ENCODE results near the gene ARHGEF6.

The ARHGEF6 gene

DNA sequence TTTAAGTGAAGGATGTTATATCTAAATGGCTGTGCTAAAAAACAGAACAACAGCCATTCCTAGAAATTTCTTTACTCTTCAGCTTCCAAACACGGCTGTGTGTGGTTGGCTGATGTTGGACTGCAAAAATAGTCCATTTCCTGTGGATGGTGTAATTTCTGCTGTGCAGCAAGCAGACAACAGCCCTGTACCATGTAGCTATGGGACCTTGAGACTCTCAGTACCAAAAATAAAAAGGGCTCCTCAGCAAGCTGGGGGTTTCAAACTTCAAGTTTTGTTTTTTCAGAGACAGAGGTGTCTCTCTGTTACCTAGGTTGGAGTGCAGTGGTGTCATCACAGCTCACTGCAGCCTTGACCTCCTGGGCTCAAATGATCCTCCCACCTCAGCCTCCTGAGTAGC is 114.6 kb downstream of the ARHGEF6 start:
- peaks cover 63% of the 10 kb centered on the region for H3K36me3 Mint-ChIP-seq (ENCODE audit: low read depth)
- H3K9me3 Mint-ChIP-seq, result peaks cover 9% of the 10 kb centered on the region
- peaks cover 53% of the 10 kb centered on the region for H3K4me1 Mint-ChIP-seq (ENCODE audit: low read depth)
- H3K27me3 Mint-ChIP-seq, result no peaks in the 10 kb centered on the region
- H3K4me3 Mint-ChIP-seq, result no peak overlapping the region
- H3K27ac Mint-ChIP-seq, result no peak overlapping the region

DNA sequence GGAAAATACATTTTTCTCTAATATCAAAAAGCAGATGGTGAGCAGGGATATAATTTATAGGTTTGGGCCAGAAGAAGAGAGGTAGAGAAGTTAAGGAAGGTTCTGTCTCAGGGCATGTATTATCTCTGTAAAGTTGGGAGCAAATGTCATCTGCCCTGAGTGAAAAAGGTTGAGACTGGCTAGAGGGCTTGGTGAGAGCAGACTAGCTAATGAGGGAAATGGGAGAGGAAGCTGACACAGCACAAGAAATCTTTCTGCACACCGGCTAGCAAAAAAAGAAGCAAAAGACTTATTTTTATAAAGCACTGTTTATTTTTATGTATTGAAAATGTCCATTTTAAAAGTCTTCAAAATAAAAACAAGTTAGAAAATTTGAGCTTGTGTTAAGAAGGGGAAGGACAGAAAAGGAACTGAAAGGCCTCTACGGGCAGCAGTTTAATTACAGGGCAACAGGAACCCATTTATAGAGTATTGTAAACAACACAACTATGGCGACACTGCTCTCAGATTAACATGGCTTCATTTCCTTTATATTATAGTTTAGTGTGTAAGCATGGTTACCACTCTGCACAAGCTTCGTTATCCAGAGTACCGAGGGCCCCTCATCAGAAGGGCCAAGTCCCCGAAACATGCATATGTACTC is 115.4 kb downstream of the ARHGEF6 start:
- Mint-ChIP-seq H3K27me3 (no peaks in the 10 kb centered on the region), H3K4me3 (no peak overlapping the region), H3K4me1 (ENCODE audit: low read depth) (peaks cover 52% of the 10 kb centered on the region), H3K9me3 (peaks cover 9% of the 10 kb centered on the region), H3K36me3 (ENCODE audit: low read depth) (peaks cover 64% of the 10 kb centered on the region), H3K27ac (no peak overlapping the region)

DNA sequence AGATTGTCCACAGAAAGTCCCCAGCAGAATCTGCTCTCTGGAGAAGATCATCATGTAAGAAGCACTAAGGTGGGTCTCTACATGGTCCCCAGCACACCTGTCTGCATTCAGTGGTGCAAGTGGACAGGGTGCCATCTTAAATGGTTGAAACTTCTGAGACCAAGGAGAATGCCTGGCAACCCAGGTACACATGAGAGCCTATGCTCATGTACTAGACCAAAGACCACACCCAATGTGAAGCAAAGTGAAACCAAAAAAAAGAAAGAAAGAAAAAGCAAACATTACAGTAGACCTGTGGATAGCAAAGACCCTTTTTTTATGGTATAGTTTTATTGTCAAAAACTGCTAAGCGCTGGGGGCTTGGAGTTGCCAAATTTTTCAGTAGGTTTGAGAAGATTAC is 117.8 kb downstream of the ARHGEF6 start:
- no peak overlapping the region for H3K4me3 Mint-ChIP-seq
- H3K27ac Mint-ChIP-seq, result no peak overlapping the region
- H3K4me1 Mint-ChIP-seq (ENCODE audit: low read depth), result peaks cover 63% of the 10 kb centered on the region
- no peaks in the 10 kb centered on the region for H3K27me3 Mint-ChIP-seq
- H3K9me3 Mint-ChIP-seq, result peaks cover 9% of the 10 kb centered on the region
- H3K36me3 Mint-ChIP-seq (ENCODE audit: low read depth), result peaks cover 59% of the 10 kb centered on the region

DNA sequence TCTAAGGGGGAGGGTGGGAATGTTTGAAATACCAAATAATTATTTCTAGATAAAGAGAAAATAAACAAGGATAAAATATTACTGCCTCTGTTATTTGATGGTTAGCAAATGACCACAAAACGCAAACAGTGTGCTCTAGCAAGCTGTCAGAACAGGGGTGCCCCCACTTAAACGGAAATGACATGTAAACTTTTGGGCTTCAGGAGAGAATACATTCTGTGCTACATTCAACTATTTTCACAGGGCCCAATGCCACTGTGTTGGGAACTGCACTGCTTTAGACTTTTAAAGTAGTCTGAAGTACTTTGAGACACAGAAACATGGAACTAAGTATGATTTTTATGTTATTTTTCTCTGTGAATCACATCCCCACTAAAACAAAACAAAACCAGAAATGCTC is 118.6 kb downstream of the ARHGEF6 start:
- peaks cover 63% of the 10 kb centered on the region for H3K4me1 Mint-ChIP-seq (ENCODE audit: low read depth)
- H3K27ac Mint-ChIP-seq, result no peak overlapping the region
- H3K9me3 Mint-ChIP-seq, result peaks cover 9% of the 10 kb centered on the region
- no peak overlapping the region for H3K4me3 Mint-ChIP-seq
- H3K27me3 Mint-ChIP-seq, result no peaks in the 10 kb centered on the region
- peaks cover 55% of the 10 kb centered on the region for H3K36me3 Mint-ChIP-seq (ENCODE audit: low read depth)

DNA sequence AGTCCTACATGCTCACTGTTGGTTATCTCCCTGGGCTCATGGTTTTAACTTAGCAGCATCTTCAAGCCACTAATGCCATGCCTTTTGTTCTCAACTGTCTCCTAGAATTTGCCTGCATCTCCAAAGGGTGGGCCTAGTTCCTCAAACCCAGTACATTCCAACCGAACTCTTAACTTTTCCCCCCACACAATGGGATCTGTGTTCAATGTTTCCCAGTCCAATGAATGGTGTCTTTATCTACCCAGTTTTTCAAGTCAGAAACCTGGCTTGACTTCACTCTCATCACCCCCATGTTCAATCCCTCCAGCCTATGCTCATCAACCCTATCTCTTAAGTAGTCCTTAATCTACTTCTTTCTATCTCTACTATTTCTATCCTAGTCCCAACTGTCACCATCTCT is 119.8 kb downstream of the ARHGEF6 start:
- H3K9me3 Mint-ChIP-seq, result peaks cover 9% of the 10 kb centered on the region
- H3K27me3 Mint-ChIP-seq, result no peaks in the 10 kb centered on the region
- H3K4me3 Mint-ChIP-seq, result no peak overlapping the region
- H3K4me1 Mint-ChIP-seq (ENCODE audit: low read depth), result peaks cover 71% of the 10 kb centered on the region
- H3K27ac Mint-ChIP-seq, result peak overlapping the region; percentile 9
- peaks cover 59% of the 10 kb centered on the region for H3K36me3 Mint-ChIP-seq (ENCODE audit: low read depth)

DNA sequence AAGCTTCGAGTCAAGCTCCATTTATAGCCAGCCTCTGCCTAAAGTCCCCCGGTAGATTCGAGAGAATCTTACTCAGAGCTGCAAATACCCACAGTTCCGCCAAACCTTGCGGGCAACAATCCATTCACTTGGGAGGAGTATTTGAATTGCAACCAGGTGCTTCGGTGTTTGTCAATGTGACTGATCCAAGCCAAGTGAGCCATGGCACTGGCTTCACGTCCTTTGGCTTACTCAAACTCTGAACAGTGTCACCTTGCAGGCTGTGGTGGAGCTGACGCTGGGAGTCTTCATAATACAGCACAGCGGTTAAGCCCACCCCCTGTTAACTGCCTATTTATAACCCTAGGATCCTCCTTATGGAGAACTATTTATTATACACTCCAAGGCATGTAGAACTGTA is 121.6 kb downstream of the ARHGEF6 start:
- H3K4me3 Mint-ChIP-seq, result no peak overlapping the region
- H3K4me1 Mint-ChIP-seq (ENCODE audit: low read depth), result peaks cover 63% of the 10 kb centered on the region
- H3K36me3 Mint-ChIP-seq (ENCODE audit: low read depth), result peaks cover 60% of the 10 kb centered on the region
- peaks cover 5% of the 10 kb centered on the region for H3K9me3 Mint-ChIP-seq
- no peaks in the 10 kb centered on the region for H3K27me3 Mint-ChIP-seq
- no peak overlapping the region for H3K27ac Mint-ChIP-seq

DNA sequence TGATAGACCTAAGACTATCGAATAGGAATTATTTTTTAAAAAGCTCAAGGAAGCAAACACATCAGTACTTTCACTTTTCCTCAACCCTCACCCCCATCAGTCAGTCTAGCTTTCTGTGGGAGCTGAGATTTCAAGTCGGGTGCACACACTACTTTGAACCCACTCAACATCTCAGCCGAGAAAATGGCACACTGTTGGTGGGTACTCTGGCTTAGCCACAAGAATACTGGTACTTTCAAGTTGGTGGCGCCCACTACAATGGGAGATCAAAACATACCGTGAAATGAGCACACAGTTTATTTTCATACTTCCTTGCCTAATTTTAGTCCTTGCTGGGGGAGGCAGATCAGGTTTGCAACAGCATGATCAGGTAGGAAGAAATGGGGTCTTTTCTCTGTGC is 122.6 kb downstream of the ARHGEF6 start:
- Mint-ChIP-seq H3K27ac (peak overlapping the region; percentile 59), H3K27me3 (no peaks in the 10 kb centered on the region), H3K9me3 (no peaks in the 10 kb centered on the region), H3K36me3 (ENCODE audit: low read depth) (peaks cover 60% of the 10 kb centered on the region), H3K4me3 (peak overlapping the region; percentile 44), H3K4me1 (ENCODE audit: low read depth) (peaks cover 63% of the 10 kb centered on the region)

DNA sequence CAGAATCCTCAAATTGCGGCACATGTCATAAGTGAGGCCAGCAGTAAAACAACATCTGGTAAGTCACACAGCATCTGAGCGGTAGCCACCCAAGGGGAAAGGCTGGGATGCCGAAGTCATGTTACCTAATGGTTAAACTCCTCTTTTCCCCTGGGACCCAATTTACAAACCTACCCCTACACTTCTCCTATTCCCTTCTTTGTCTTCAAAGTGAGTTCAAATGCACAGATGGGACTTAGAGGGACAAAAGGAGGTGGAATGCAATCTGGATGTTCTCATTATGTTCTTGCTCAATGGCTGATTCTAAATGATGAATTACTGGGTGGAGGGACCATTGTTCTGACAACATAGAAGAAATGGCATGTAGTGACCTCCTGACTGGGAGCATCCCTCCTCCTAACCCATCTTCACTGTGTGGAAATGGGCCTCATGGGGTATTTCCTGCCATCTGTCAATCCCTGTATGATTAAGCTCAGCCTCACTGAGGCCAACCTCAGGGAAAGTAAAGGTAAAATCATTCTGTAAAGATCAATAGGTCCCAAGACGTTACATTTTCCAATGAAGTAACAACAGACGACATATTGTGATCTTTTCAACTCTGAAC is 124.3 kb downstream of the ARHGEF6 start:
- H3K27ac Mint-ChIP-seq, result peak overlapping the region; percentile 68
- H3K27me3 Mint-ChIP-seq, result no peaks in the 10 kb centered on the region
- peak overlapping the region; percentile 34 for H3K4me3 Mint-ChIP-seq
- H3K36me3 Mint-ChIP-seq (ENCODE audit: low read depth), result peaks cover 75% of the 10 kb centered on the region
- no peaks in the 10 kb centered on the region for H3K9me3 Mint-ChIP-seq
- peaks cover 59% of the 10 kb centered on the region for H3K4me1 Mint-ChIP-seq (ENCODE audit: low read depth)

DNA sequence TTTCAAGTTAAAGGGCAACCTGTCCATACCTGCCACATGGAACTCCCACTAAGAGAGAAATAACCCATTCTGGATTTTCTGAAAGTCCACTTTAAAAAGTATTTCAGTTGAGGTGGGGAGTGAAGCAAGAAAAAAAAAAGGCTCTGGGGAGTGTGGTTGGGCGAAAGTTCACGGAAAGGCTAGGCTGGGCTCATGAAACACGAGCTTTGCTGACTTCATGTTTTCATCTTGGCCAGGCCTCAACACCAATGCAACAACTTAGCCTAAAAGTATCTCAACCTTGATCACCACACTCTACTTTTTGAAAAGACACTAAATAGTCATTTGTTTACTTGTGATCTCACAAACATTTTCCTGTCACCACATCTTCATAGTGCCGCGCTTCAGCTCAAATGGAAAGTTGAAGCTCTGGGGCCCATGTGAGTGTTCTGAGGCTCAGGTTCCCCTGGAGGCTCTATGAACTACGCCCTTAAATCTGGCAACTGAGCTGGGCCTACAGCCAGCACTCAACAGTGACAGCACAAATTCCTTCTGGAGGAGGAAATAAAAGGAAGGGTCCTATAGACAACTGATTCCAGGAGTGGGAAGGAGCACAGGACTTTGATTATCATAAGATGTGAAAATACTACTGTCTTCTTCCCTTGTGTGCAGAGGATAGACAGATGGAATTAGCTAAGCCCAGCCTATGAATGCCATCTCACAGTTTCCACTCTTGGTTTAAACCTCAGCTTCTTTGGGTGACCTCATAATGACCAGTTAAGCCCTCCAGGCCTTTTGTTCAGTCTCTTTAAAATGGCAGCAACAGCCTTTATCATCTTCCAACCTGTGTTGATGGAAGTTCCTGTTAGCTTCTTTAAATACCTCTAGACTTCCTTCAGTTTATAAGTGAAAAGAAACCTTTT is 127.7 kb downstream of the ARHGEF6 start:
- H3K36me3 Mint-ChIP-seq (ENCODE audit: low read depth), result peaks cover 69% of the 10 kb centered on the region
- no peaks in the 10 kb centered on the region for H3K9me3 Mint-ChIP-seq
- peak overlapping the region; percentile 65 for H3K27ac Mint-ChIP-seq
- peaks cover 43% of the 10 kb centered on the region for H3K4me1 Mint-ChIP-seq (ENCODE audit: low read depth)
- H3K27me3 Mint-ChIP-seq, result no peaks in the 10 kb centered on the region
- H3K4me3 Mint-ChIP-seq, result peak overlapping the region; percentile 49

DNA sequence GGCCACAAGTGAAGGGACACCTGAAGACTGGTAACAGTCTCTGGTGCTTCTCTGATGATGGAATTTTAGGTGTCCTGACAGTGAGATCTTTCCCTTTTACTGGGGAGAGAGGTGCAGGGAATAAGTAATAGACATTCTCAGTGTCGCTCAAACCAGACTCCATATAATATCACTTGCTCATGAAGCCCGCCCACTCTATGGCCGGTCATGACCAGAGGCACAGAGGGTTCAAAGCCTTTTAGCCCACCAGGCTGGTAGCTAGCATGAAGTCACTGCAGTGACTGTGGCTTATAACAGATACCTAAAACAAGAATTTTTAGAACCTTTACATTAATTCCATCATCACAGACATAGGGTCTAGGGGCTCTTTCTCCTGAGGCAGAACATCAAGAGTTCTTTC is 129.9 kb downstream of the ARHGEF6 start:
- Mint-ChIP-seq H3K4me1 (ENCODE audit: low read depth) (peaks cover 45% of the 10 kb centered on the region), H3K36me3 (ENCODE audit: low read depth) (peaks cover 50% of the 10 kb centered on the region), H3K9me3 (no peaks in the 10 kb centered on the region), H3K27ac (peak overlapping the region; percentile 45), H3K27me3 (no peaks in the 10 kb centered on the region), H3K4me3 (peak overlapping the region; percentile 85)

DNA sequence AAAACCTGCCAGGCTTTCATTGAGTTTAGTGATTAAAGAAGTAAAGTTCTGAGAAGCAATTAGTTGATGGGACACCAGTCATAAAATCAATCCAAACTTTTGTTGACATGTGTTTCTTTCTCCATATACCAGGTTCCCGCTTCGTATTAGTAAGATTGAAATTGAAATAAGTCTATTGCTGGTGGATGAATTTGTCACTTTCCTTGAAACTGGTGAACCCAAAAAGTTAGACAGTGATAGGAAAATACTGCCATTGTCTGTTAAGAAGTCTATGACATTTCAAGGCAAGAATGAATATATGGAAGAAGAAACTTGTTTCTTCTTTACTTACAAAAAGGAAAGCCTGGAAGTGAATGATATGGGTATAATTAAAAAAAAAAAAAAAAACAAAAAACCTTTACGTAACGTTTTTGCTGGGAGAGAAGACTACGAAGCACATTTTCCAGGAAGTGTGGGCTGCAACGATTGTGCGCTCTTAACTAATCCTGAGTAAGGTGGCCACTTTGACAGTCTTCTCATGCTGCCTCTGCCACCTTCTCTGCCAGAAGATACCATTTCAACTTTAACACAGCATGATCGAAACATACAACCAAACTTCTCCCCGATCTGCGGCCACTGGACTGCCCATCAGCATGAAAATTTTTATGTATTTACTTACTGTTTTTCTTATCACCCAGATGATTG is 132.9 kb downstream of the ARHGEF6 start, which contains the start of gene CD40LG:
Gene CD40LG, plus strand, starts transcription at position 482 of the 684 bp plus-strand sequence. Its CDS starts 91 bp downstream, at position 573.
- Mint-ChIP-seq H3K36me3 (ENCODE audit: low read depth) (peaks cover 27% of the 10 kb centered on the region), H3K27me3 (no peaks in the 10 kb centered on the region), H3K27ac (peak within 1 kb of the TSS; percentile 75), H3K9me3 (peaks cover 5% of the 10 kb centered on the region), H3K4me1 (ENCODE audit: low read depth) (peaks cover 60% of the 10 kb centered on the region), H3K4me3 (peak within 1 kb of the TSS; percentile 85)

DNA sequence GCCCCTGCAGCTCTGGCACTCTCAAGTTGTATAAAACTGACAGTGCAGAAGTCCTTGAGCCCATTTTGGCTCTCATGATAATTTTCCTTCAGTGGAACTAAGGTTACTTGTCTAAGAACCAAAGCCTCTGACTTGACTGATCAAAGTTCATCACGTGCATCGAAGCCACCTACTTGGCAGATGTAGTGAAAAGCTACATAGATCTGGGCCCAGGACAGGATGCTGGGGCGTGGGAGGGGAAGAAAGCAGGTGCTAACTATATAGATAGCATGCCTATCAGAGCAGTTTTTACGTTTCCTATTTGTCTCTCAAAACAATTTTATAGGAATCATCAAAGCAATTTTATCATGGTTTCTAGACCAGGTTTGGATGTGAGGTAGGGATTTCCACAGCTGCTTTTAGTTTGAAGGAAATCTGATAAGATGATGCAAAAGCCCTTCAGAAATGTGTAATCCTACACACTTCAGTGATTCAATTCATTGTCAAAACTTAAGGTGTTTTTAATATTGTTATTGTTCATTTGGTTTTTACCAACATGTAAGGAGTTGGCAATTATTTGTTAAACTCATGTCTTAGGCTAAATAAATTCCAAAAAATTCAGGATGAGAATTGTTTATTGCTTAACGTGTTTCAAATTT is 134.0 kb downstream of the ARHGEF6 start:
- H3K27ac Mint-ChIP-seq, result peak overlapping the region; percentile 75
- peaks cover 5% of the 10 kb centered on the region for H3K9me3 Mint-ChIP-seq
- H3K27me3 Mint-ChIP-seq, result no peaks in the 10 kb centered on the region
- peak overlapping the region; percentile 9 for H3K4me3 Mint-ChIP-seq
- H3K4me1 Mint-ChIP-seq (ENCODE audit: low read depth), result peaks cover 65% of the 10 kb centered on the region
- H3K36me3 Mint-ChIP-seq (ENCODE audit: low read depth), result peaks cover 16% of the 10 kb centered on the region

DNA sequence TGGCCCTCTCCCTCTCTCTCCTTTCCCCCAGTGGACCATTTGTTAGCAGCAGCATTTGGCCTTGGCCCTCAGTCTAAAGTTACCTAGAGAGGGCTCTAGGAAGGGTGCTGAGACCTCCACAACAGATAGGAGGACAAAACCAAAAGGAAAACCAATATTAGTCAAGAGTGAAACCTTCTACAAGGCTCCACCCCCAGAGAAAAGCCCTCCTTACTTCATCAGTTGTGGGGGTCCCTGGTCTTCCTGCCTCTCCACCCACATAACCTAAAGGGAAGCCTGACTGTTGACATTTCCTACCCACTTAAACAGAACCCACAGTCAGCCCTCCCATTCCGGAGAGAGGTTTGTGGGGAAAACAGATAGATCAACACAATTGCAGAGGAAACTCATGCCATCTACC is 137.5 kb downstream of the ARHGEF6 start:
- H3K4me1 Mint-ChIP-seq (ENCODE audit: low read depth), result peaks cover 90% of the 10 kb centered on the region
- H3K27me3 Mint-ChIP-seq, result no peaks in the 10 kb centered on the region
- peak overlapping the region; percentile 68 for H3K27ac Mint-ChIP-seq
- H3K9me3 Mint-ChIP-seq, result peaks cover 5% of the 10 kb centered on the region
- H3K4me3 Mint-ChIP-seq, result peak overlapping the region; percentile 58
- no peaks in the 10 kb centered on the region for H3K36me3 Mint-ChIP-seq (ENCODE audit: low read depth)

DNA sequence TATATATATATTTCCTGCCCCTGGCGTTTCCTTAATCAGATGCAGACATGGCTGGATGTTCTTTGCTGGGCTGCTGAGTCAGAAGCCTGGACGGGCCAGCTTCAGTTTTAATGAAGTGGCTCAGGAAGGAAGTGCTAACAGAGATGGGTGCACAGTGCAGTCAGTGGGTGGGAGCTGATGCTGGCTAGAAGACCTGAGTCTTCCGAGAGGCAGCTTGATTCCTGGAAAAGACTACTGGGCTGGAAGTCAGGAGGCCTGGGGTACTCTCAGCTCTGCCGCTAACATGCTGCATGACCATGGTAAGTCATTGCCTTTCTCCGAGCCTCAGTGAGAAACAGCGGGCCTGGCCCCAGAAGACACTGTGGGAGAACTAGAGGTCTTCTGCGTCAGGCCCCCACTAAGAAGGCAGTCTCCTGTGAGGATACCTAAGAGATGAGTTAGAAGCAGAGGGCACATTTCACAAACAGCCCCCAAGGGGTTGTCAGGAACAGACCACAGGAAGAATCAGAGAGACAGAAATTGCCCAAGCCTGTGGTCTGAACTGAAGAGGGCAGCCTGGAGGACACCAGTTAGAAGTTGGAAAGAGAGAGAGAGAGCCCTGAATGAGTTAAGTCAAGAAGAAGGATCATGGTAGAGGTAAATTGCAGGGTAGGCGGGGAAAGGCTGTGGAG is 141.1 kb downstream of the ARHGEF6 start:
- H3K27ac Mint-ChIP-seq, result peak overlapping the region; percentile 91
- peaks cover 87% of the 10 kb centered on the region for H3K4me1 Mint-ChIP-seq (ENCODE audit: low read depth)
- no peaks in the 10 kb centered on the region for H3K27me3 Mint-ChIP-seq
- peak overlapping the region; percentile 78 for H3K4me3 Mint-ChIP-seq
- no peaks in the 10 kb centered on the region for H3K36me3 Mint-ChIP-seq (ENCODE audit: low read depth)
- H3K9me3 Mint-ChIP-seq, result no peaks in the 10 kb centered on the region
